ENCODE results near the gene DUSP22. TPM values are rescaled to one million over a fixed set of nuclear protein-coding genes. Genes with fewer than 3 reads are reported as not detected.

DUSP22 gene
- polyA plus RNA-seq, 2 of the 4 experiments (the other 2 are of a cell fraction): 6.2 to 11.3 TPM

- CTCF ChIA-PET: interaction anchor here (0.6 kb wide), 2 partner anchors 8 to 48 kb away, joined by 3 to 5 read pairs; no protein-coding TSS in a partner anchor
- Histone ChIP-seq H3K4me3 (no peak overlapping the region), H3K9me3 (peaks cover 2% of the 10 kb centered on the region; the same call in 1 of the 3 replicates), H3K27ac (no peak overlapping the region), H3K4me2 (no peak overlapping the region), H3K4me1 (no peaks in the 10 kb centered on the region)
- POLR2A ChIA-PET: no interaction called here
- no peak for ATAC-seq
- DNase-seq (ENCODE audit: low read depth in 1 of 2, low spot score in 1 of 2): no peak
- no peak for FAIRE-seq
- no peak for TF ChIP-seq RAD21 (conservative IDR thresholded peaks at IDR 0.05 in 1 of 2, IDR thresholded peaks at IDR 0.05 in 1 of 2)
- TF ChIP-seq RCOR1 (IDR thresholded peaks at IDR 0.05; ENCODE audit: low read depth, low read length): no peak
- TF ChIP-seq TFCP2L1 (CRISPR knock-in tag; IDR thresholded peaks at IDR 0.05): no peak
- no peak for TF ChIP-seq FOXS1 (CRISPR knock-in tag; IDR thresholded peaks at IDR 0.05)
- no peak for TF ChIP-seq MAFK (IDR thresholded peaks at IDR 0.05; ENCODE audit: partially characterized antibody)
- no peak for TF ChIP-seq ZC3H11A (IDR thresholded peaks at IDR 0.05)
- no peak for TF ChIP-seq SREBF2 (IDR thresholded peaks at IDR 0.05)
- TF ChIP-seq NPAS2 (CRISPR knock-in tag; IDR thresholded peaks at IDR 0.05; ENCODE audit: borderline replicate concordance): no peak
- TF ChIP-seq JUN (IDR thresholded peaks at IDR 0.05): no peak
- no peak for TF ChIP-seq HDAC2 (IDR thresholded peaks at IDR 0.05)
- no peak for TF ChIP-seq NFE2L2 (conservative IDR thresholded peaks at IDR 0.05; ENCODE audit: low read length)
- WGBS (ENCODE audit: missing lambda C conversion rate): 64% methylated on average over 8 of the region's 11 CpGs
These were observed 72.6 kb downstream of the DUSP22 start for GRCh38 chr6:364609-365540.

DNA sequence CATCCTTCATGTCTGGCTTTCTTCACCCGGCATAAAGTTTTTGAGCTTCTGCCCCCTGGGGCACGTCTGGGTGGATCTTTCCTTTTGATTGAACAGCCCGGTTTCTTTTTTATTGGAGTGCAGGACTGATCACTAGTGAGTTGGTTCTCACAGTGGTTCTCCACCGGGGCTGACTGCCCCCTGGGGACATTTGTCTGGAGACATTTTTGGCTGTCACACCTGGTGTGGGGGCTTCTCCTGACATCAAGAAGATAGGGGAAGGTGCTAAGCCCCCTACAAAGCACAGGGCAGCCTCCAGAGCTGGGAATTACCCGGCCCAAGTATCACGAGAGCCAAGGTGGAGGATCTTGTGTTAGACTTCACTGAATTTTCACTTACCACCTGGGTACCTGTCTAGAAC, 73.5 kb downstream of the DUSP22 start:
- DNase-seq (ENCODE audit: low read depth in 1 of 2, low spot score in 1 of 2) (no peak), FAIRE-seq (no peak), ATAC-seq (no peak)
- H3K27ac ChIP-seq: no peak overlapping the region
- no peak overlapping the region for H3K4me2 ChIP-seq
- TF ChIP-seq HOXA7 (CRISPR knock-in tag; IDR thresholded peaks at IDR 0.05): no peak
- no peak for TF ChIP-seq HEYL (CRISPR knock-in tag; IDR thresholded peaks at IDR 0.05)
- no peak for TF ChIP-seq EHMT2 (IDR thresholded peaks at IDR 0.05; ENCODE audit: low read depth)
- no peak for TF ChIP-seq TFCP2L1 (CRISPR knock-in tag; IDR thresholded peaks at IDR 0.05)
- TF ChIP-seq, protein P1, sequence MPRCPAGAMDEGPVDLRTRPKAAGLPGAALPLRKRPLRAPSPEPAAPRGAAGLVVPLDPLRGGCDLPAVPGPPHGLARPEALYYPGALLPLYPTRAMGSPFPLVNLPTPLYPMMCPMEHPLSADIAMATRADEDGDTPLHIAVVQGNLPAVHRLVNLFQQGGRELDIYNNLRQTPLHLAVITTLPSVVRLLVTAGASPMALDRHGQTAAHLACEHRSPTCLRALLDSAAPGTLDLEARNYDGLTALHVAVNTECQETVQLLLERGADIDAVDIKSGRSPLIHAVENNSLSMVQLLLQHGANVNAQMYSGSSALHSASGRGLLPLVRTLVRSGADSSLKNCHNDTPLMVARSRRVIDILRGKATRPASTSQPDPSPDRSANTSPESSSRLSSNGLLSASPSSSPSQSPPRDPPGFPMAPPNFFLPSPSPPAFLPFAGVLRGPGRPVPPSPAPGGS (IDR thresholded peaks at IDR 0.05): no peak
- no peak for TF ChIP-seq PHF8 (IDR thresholded peaks at IDR 0.05; ENCODE audit: borderline replicate concordance, low read depth)
- no peak for TF ChIP-seq FOSL2 (IDR thresholded peaks at IDR 0.05)
- TF ChIP-seq FOSL2 (CRISPR knock-in tag; IDR thresholded peaks at IDR 0.05): no peak
- no peak for TF ChIP-seq POLR2A (IDR thresholded peaks at IDR 0.05; ENCODE audit: low read length)
- TF ChIP-seq SREBF2 (IDR thresholded peaks at IDR 0.05): no peak
- no peak for TF ChIP-seq RNF2 (IDR thresholded peaks at IDR 0.05; ENCODE audit: borderline replicate concordance, low read depth)
- no peak for TF ChIP-seq RCOR1 (IDR thresholded peaks at IDR 0.05; ENCODE audit: low read depth, low read length)
- no peak for TF ChIP-seq ZSCAN20 (CRISPR knock-in tag; IDR thresholded peaks at IDR 0.05)
- TF ChIP-seq HES2 (IDR thresholded peaks at IDR 0.05): no peak
- no peak for TF ChIP-seq HOXB13 (CRISPR knock-in tag; IDR thresholded peaks at IDR 0.05; ENCODE audit: low read depth)
- CTCF ChIA-PET: interaction anchor here (0.6 kb wide), 1 partner anchor 14 kb away, joined by 3 read pairs; no protein-coding TSS in a partner anchor
- no peak overlapping the region for H3K4me3 ChIP-seq
- 32% methylated on average over 5 of the region's 6 CpGs for WGBS (ENCODE audit: missing lambda C conversion rate)
- POLR2A ChIA-PET: no interaction called here
- peaks cover 2% of the 10 kb centered on the region; the same call in 1 of the 3 replicates for H3K9me3 ChIP-seq
- H3K4me1 ChIP-seq: no peaks in the 10 kb centered on the region
